SK-N-MC (cell line): ENCODE measurements around the gene ZFYVE28.
A peak's percentile ranks its signal among the peaks of the same experiment; 100 is the strongest.

ENCODE experiments used
- DNase-seq: peaks from one replicate; pipeline ENCODE4 v3.0.0-alpha.2; 2011; ENCODE audit warnings: low read depth, low spot score
- H3K27ac ChIP-seq: fragments of 200-600 bp; sonication (generic); 2 replicates; pipeline ENCODE4 v1.5.1; 2016; ENCODE audit warnings: mixed run types
- H3K36me3 ChIP-seq: fragments of 200-600 bp; sonication (generic); 2 replicates; pipeline ENCODE4 v1.6.1; 2017; ENCODE audit warnings: antibody characterized with exemption, low read length, mixed read lengths; ENCODE audit not compliant: insufficient read depth
- H3K4me3 ChIP-seq: fragments of 200-600 bp; sonication (generic); 2 replicates; pipeline ENCODE4 v1.5.1; 2016
- H3K9ac ChIP-seq: fragments of 200-600 bp; sonication (generic); 2 replicates; pipeline ENCODE4 v1.8.0; 2017; ENCODE audit warnings: mixed run types, mixed read lengths; ENCODE audit not compliant: insufficient read length
- H3K9me3 ChIP-seq: fragments of 200-600 bp; sonication (generic); 2 replicates; pipeline ENCODE4 v1.6.1; 2017; ENCODE audit warnings: low read depth, mild to moderate bottlenecking, antibody characterized with exemption, low read length, moderate library complexity, mixed read lengths
- EZH2 ChIP-seq: fragments of 200-600 bp; sonication (generic); IDR thresholded peaks from one replicate; pipeline ENCODE4 v1.6.1; 2017; ENCODE audit warnings: antibody characterized with exemption
- FOXP2 ChIP-seq: optimal IDR thresholded peaks from 2 replicates; pipeline ENCODE3; 2011; ENCODE audit warnings: mild to moderate bottlenecking, moderate library complexity; ENCODE audit not compliant: insufficient read depth; ENCODE audit errors: extremely low read length, control extremely low read depth
- POLR2AphosphoS5 ChIP-seq: IDR thresholded peaks from 2 replicates; pipeline ENCODE4 v1.6.1; 2012; ENCODE audit warnings: mild to moderate bottlenecking, low read depth, low read length, borderline replicate concordance

Gene ZFYVE28

GRCh38 chr4:2425386-2426068 lies 7.1 kb upstream of the ZFYVE28 start:
- H3K36me3 ChIP-seq, result no peaks in the 10 kb centered on the region
- no peak overlapping the region for H3K4me3 ChIP-seq
- no peak for TF ChIP-seq FOXP2
- no peak for TF ChIP-seq EZH2
- TF ChIP-seq POLR2AphosphoS5, result no peak
- no peak overlapping the region for H3K9ac ChIP-seq
- no peak overlapping the region for H3K27ac ChIP-seq
- H3K9me3 ChIP-seq, result no peaks in the 10 kb centered on the region
- no peak for DNase-seq

- no peak for DNase-seq
- no peak overlapping the region for H3K27ac ChIP-seq
- H3K9me3 ChIP-seq, result no peaks in the 10 kb centered on the region
- H3K9ac ChIP-seq, result no peak overlapping the region
- H3K36me3 ChIP-seq, result no peaks in the 10 kb centered on the region
- H3K4me3 ChIP-seq, result no peak overlapping the region
- TF ChIP-seq FOXP2 (no peak), EZH2 (no peak), POLR2AphosphoS5 (no peak)
These were observed 6.1 kb upstream of the ZFYVE28 start for GRCh38 chr4:2424581-2424980.

- Histone ChIP-seq H3K4me3 (no peak overlapping the region), H3K9me3 (no peaks in the 10 kb centered on the region), H3K36me3 (no peaks in the 10 kb centered on the region), H3K9ac (no peak overlapping the region), H3K27ac (no peak overlapping the region)
- TF ChIP-seq EZH2, result no peak
- TF ChIP-seq POLR2AphosphoS5, result no peak
- no peak for TF ChIP-seq FOXP2
- no peak for DNase-seq
These were observed 5.2 kb upstream of the ZFYVE28 start for GRCh38 chr4:2423695-2424094.

- Histone ChIP-seq H3K27ac (no peak overlapping the region), H3K9ac (no peak overlapping the region), H3K4me3 (no peak overlapping the region), H3K9me3 (no peaks in the 10 kb centered on the region), H3K36me3 (no peaks in the 10 kb centered on the region)
- TF ChIP-seq EZH2, result no peak
- no peak for TF ChIP-seq FOXP2
- no peak for TF ChIP-seq POLR2AphosphoS5
- no peak for DNase-seq
These were observed 4.6 kb upstream of the ZFYVE28 start for GRCh38 chr4:2423066-2423465.

GRCh38 chr4:2421928-2422327 lies 3.5 kb upstream of the ZFYVE28 start:
- no peak overlapping the region for H3K4me3 ChIP-seq
- no peaks in the 10 kb centered on the region for H3K36me3 ChIP-seq
- no peaks in the 10 kb centered on the region for H3K9me3 ChIP-seq
- no peak for DNase-seq
- no peak overlapping the region for H3K9ac ChIP-seq
- TF ChIP-seq POLR2AphosphoS5, result no peak
- TF ChIP-seq EZH2, result no peak
- no peak for TF ChIP-seq FOXP2
- H3K27ac ChIP-seq, result no peak overlapping the region

GRCh38 chr4:2419814-2420213 lies 1.4 kb upstream of the ZFYVE28 start:
- Histone ChIP-seq H3K9ac (no peak overlapping the region), H3K4me3 (no peak overlapping the region), H3K9me3 (no peaks in the 10 kb centered on the region), H3K27ac (no peak overlapping the region), H3K36me3 (no peaks in the 10 kb centered on the region)
- no peak for TF ChIP-seq FOXP2
- no peak for TF ChIP-seq POLR2AphosphoS5
- no peak for TF ChIP-seq EZH2
- no peak for DNase-seq

- TF ChIP-seq EZH2 (no peak), POLR2AphosphoS5 (no peak), FOXP2 (peak; percentile 71)
- Histone ChIP-seq H3K27ac (no peak within 1 kb of the TSS), H3K4me3 (peak within 1 kb of the TSS; percentile 83), H3K9ac (peak within 1 kb of the TSS; percentile 5), H3K36me3 (no peaks in the 10 kb centered on the region), H3K9me3 (no peaks in the 10 kb centered on the region)
- peak; percentile 69 for DNase-seq
These were observed 466 bp upstream of the ZFYVE28 start, which contains the start of gene CFAP99 for GRCh38 chr4:2418650-2419571. Gene CFAP99, plus strand, starts transcription at chr4:2418955.

GRCh38 chr4:2417226-2417764 lies 1.1 kb downstream of the ZFYVE28 start:
- Histone ChIP-seq H3K4me3 (peak overlapping the region; percentile 79), H3K9ac (peak overlapping the region; percentile 5), H3K9me3 (no peaks in the 10 kb centered on the region), H3K36me3 (no peaks in the 10 kb centered on the region), H3K27ac (no peak overlapping the region)
- no peak for DNase-seq
- TF ChIP-seq FOXP2 (no peak), EZH2 (no peak), POLR2AphosphoS5 (no peak)
